Ecto neural progenitor cell (in vitro differentiated cells): ENCODE data around the gene KDM1A.

Source experiments
- DNase-seq: peaks from one replicate; pipeline ENCODE4 v3.0.0-alpha.2; 2018; ENCODE audit warnings: low spot score

KDM1A gene

GRCh38 chr1:23110391-23110790 is 91.1 kb downstream of the KDM1A start:
- DNase-seq, result no peak

GRCh38 chr1:23111600-23112535 is 92.6 kb downstream of the KDM1A start:
- no peak for DNase-seq

GRCh38 chr1:23114424-23115079 is 95.3 kb downstream of the KDM1A start:
- no peak for DNase-seq

- DNase-seq, result no peak
Measured at GRCh38 chr1:23116216-23116836, 97.1 kb downstream of the KDM1A start.

- no peak for DNase-seq
Measured at GRCh38 chr1:23116921-23117699, 97.8 kb downstream of the KDM1A start.

GRCh38 chr1:23118407-23118806 is 99.1 kb downstream of the KDM1A start:
- DNase-seq, result no peak

- DNase-seq, result no peak
Measured at GRCh38 chr1:23118957-23119792, 99.9 kb downstream of the KDM1A start.

- no peak for DNase-seq
Measured at GRCh38 chr1:23120383-23120782, 101.1 kb downstream of the KDM1A start.

GRCh38 chr1:23122023-23122748 is 102.9 kb downstream of the KDM1A start:
- no peak for DNase-seq

- no peak for DNase-seq
Measured at GRCh38 chr1:23122796-23123195, 103.5 kb downstream of the KDM1A start.

GRCh38 chr1:23123528-23123927 is 104.3 kb downstream of the KDM1A start:
- no peak for DNase-seq

GRCh38 chr1:23124259-23125026 is 105.2 kb downstream of the KDM1A start:
- no peak for DNase-seq

GRCh38 chr1:23125489-23125888 is 106.2 kb downstream of the KDM1A start:
- no peak for DNase-seq

GRCh38 chr1:23126200-23126599 is 106.9 kb downstream of the KDM1A start:
- no peak for DNase-seq

- DNase-seq, result no peak
Measured at GRCh38 chr1:23126801-23127200, 107.5 kb downstream of the KDM1A start.

GRCh38 chr1:23129846-23130245 is 110.6 kb downstream of the KDM1A start:
- DNase-seq, result no peak

- no peak for DNase-seq
Measured at GRCh38 chr1:23132033-23132432, 112.8 kb downstream of the KDM1A start.
